Endothelial cell (in vitro differentiated cells): ENCODE results near the gene SLC43A3. TPM values are rescaled to one million over a fixed set of nuclear protein-coding genes. Genes with fewer than 3 reads are reported as not detected.

Experiments
- DNase-seq: peaks from one replicate; pipeline ENCODE4 v3.0.0; 2021; ENCODE audit warnings: low spot score
- H3K27ac Mint-ChIP-seq: one replicate; pipeline ENCODE4 v1.8.0; 2021; ENCODE audit warnings: mixed read lengths, inconsistent platforms; ENCODE audit not compliant: unreplicated experiment
- H3K27me3 Mint-ChIP-seq: one replicate; pipeline ENCODE4 v1.8.0; 2021; ENCODE audit warnings: mild to moderate bottlenecking, moderate library complexity, mixed read lengths, inconsistent platforms; ENCODE audit not compliant: unreplicated experiment
- H3K36me3 Mint-ChIP-seq: one replicate; pipeline ENCODE4 v1.8.0; 2021; ENCODE audit warnings: mild to moderate bottlenecking, low read depth, mixed read lengths, inconsistent platforms; ENCODE audit not compliant: unreplicated experiment
- H3K4me1 Mint-ChIP-seq: one replicate; pipeline ENCODE4 v1.8.0; 2021; ENCODE audit warnings: mild to moderate bottlenecking, mixed read lengths, inconsistent platforms; ENCODE audit not compliant: unreplicated experiment
- H3K4me3 Mint-ChIP-seq: one replicate; pipeline ENCODE4 v1.8.0; 2021; ENCODE audit warnings: mild to moderate bottlenecking, mixed read lengths, inconsistent platforms; ENCODE audit not compliant: unreplicated experiment
- H3K9me3 Mint-ChIP-seq: one replicate; pipeline ENCODE4 v1.8.0; 2021; ENCODE audit warnings: mixed read lengths, inconsistent platforms; ENCODE audit not compliant: unreplicated experiment
- total RNA-seq: library from RNA; stranded (reverse); fragmentation: NEBNext Ultra II Directional; extraction: Animal tissue kit (Norgen Biotek cat#: 25700); gene quantifications from one replicate; pipeline ENCODE4 v1.2.1, GENCODE V29; 2021; ENCODE audit not compliant: unreplicated experiment
- TF ChIP-seq, protein P1 (sequence below): fragments of 200-600 bp; sonication (generic); IDR thresholded peaks from one replicate; pipeline ENCODE4 v1.5.0; 2021; ENCODE audit warnings: antibody characterized with exemption; ENCODE audit not compliant: unreplicated experiment

The SLC43A3 gene
- total RNA-seq, 1 donor from 2014 or later: 17.5 TPM

- H3K4me3 Mint-ChIP-seq: no peak overlapping the region
- peaks cover 9% of the 10 kb centered on the region for H3K27me3 Mint-ChIP-seq
- TF ChIP-seq, protein P1, sequence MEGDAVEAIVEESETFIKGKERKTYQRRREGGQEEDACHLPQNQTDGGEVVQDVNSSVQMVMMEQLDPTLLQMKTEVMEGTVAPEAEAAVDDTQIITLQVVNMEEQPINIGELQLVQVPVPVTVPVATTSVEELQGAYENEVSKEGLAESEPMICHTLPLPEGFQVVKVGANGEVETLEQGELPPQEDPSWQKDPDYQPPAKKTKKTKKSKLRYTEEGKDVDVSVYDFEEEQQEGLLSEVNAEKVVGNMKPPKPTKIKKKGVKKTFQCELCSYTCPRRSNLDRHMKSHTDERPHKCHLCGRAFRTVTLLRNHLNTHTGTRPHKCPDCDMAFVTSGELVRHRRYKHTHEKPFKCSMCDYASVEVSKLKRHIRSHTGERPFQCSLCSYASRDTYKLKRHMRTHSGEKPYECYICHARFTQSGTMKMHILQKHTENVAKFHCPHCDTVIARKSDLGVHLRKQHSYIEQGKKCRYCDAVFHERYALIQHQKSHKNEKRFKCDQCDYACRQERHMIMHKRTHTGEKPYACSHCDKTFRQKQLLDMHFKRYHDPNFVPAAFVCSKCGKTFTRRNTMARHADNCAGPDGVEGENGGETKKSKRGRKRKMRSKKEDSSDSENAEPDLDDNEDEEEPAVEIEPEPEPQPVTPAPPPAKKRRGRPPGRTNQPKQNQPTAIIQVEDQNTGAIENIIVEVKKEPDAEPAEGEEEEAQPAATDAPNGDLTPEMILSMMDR: no peak
- H3K36me3 Mint-ChIP-seq: no peaks in the 10 kb centered on the region
- H3K9me3 Mint-ChIP-seq: no peaks in the 10 kb centered on the region
- no peak overlapping the region for H3K27ac Mint-ChIP-seq
- no peak for DNase-seq
- H3K4me1 Mint-ChIP-seq: peaks cover 3% of the 10 kb centered on the region
Observed at GRCh38 chr11:57374966-57375365, 52.0 kb downstream of the SLC43A3 start.

GRCh38 chr11:57373146-57373545 lies 53.8 kb downstream of the SLC43A3 start:
- TF ChIP-seq, protein P1: no peak
- Mint-ChIP-seq H3K4me3 (no peak overlapping the region), H3K27ac (no peak overlapping the region), H3K4me1 (peaks cover 3% of the 10 kb centered on the region), H3K9me3 (no peaks in the 10 kb centered on the region), H3K27me3 (peaks cover 6% of the 10 kb centered on the region), H3K36me3 (no peaks in the 10 kb centered on the region)
- DNase-seq: no peak

DNA sequence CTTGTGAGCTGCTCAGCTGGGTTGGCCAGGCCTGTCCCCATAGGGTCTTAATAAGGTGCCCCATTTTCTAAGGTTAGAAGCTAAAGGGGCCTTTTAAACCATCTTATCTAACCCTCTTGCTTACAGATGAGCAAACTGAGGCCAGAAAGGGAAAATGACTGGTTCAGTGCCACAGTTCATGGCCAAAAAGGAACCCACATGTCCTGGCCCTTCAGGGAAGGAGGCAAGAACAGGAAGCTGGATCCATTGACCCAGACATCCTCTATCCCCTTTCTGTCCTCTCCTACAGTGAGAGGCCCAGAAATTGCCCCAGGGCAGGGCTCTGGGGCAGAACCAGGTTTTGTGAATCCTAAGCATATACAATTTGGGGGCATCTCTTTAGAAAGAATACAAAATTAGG lies 56.0 kb downstream of the SLC43A3 start:
- no peak for DNase-seq
- Mint-ChIP-seq H3K27me3 (peaks cover 1% of the 10 kb centered on the region), H3K9me3 (no peaks in the 10 kb centered on the region), H3K4me1 (peaks cover 3% of the 10 kb centered on the region), H3K36me3 (no peaks in the 10 kb centered on the region), H3K27ac (no peak overlapping the region), H3K4me3 (no peak overlapping the region)
- TF ChIP-seq, protein P1: no peak

GRCh38 chr11:57370251-57370650 lies 56.7 kb downstream of the SLC43A3 start:
- TF ChIP-seq, protein P1: no peak
- H3K4me3 Mint-ChIP-seq: no peak overlapping the region
- no peaks in the 10 kb centered on the region for H3K36me3 Mint-ChIP-seq
- DNase-seq: no peak
- no peaks in the 10 kb centered on the region for H3K9me3 Mint-ChIP-seq
- H3K4me1 Mint-ChIP-seq: peaks cover 3% of the 10 kb centered on the region
- no peak overlapping the region for H3K27ac Mint-ChIP-seq
- H3K27me3 Mint-ChIP-seq: peaks cover 1% of the 10 kb centered on the region

DNA sequence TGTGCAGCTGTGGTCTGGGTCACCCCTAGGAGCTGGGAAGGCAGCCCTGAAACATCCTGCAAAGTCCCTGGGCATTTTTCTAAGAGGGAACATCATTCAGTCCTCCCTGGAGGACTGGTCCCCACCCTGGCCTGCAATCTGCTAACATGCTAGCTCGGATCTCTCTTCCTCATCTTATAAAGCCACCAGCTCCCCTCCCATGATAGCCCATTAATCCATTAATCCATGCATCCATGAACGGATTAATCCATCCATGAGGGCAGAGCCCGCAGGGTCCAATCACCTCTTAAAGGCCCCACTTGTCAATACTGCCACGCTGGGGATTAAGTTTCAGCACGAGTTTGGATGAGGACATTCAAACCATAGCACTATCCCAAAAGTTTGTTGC lies 58.1 kb downstream of the SLC43A3 start:
- Mint-ChIP-seq H3K36me3 (no peaks in the 10 kb centered on the region), H3K4me3 (no peak overlapping the region), H3K4me1 (peaks cover 3% of the 10 kb centered on the region), H3K9me3 (no peaks in the 10 kb centered on the region), H3K27ac (no peak overlapping the region), H3K27me3 (peaks cover 2% of the 10 kb centered on the region)
- TF ChIP-seq, protein P1: no peak
- DNase-seq: no peak
